Glutamatergic neuron (in vitro differentiated cells): ENCODE data around the gene HECTD4. TPM values are rescaled to one million over a fixed set of nuclear protein-coding genes. Genes with fewer than 3 reads are reported as not detected.

ENCODE experiments used
- DNase-seq: peaks from one replicate; pipeline ENCODE4 v3.0.0; 2022
- H3K27ac Mint-ChIP-seq: one replicate; pipeline ENCODE4 v1.8.0; 2020; ENCODE audit warnings: mild to moderate bottlenecking, mixed read lengths, inconsistent platforms; ENCODE audit not compliant: unreplicated experiment
- H3K27me3 Mint-ChIP-seq: one replicate; pipeline ENCODE4 v1.8.0; 2020; ENCODE audit warnings: mild to moderate bottlenecking, moderate library complexity, mixed read lengths, inconsistent platforms; ENCODE audit not compliant: unreplicated experiment
- H3K36me3 Mint-ChIP-seq: one replicate; pipeline ENCODE4 v1.8.0; 2020; ENCODE audit warnings: mild to moderate bottlenecking, mixed read lengths, inconsistent platforms; ENCODE audit not compliant: unreplicated experiment
- H3K4me1 Mint-ChIP-seq: one replicate; pipeline ENCODE4 v1.8.0; 2020; ENCODE audit warnings: mild to moderate bottlenecking, low read depth, mixed read lengths, inconsistent platforms; ENCODE audit not compliant: unreplicated experiment
- H3K4me3 Mint-ChIP-seq: one replicate; pipeline ENCODE4 v1.8.0; 2020; ENCODE audit warnings: mild to moderate bottlenecking, mixed read lengths, inconsistent platforms; ENCODE audit not compliant: unreplicated experiment
- H3K9me3 Mint-ChIP-seq: one replicate; pipeline ENCODE4 v1.8.0; 2020; ENCODE audit warnings: mild to moderate bottlenecking, moderate library complexity, mixed read lengths, inconsistent platforms; ENCODE audit not compliant: unreplicated experiment
- CTCF ChIP-seq: fragments of 200-600 bp; sonication (generic); IDR thresholded peaks from one replicate; pipeline ENCODE4 v1.5.0; 2021; ENCODE audit not compliant: partially characterized antibody, unreplicated experiment
- total RNA-seq: library from RNA; stranded (reverse); fragmentation: NEBNext Ultra II Directional; extraction: Animal tissue kit (Norgen Biotek cat#: 25700); gene quantifications from one replicate; pipeline ENCODE4 v1.2.1, GENCODE V29; 2021; ENCODE audit not compliant: unreplicated experiment

The HECTD4 gene
- total RNA-seq, 1 donor from 2014 or later, result 261 TPM

- no peak for TF ChIP-seq CTCF
- no peaks in the 10 kb centered on the region for H3K4me1 Mint-ChIP-seq
- H3K4me3 Mint-ChIP-seq, result no peak overlapping the region
- H3K27ac Mint-ChIP-seq, result no peak overlapping the region
- peaks cover 5% of the 10 kb centered on the region for H3K9me3 Mint-ChIP-seq
- H3K27me3 Mint-ChIP-seq, result no peaks in the 10 kb centered on the region
- no peak for DNase-seq
- H3K36me3 Mint-ChIP-seq, result no peaks in the 10 kb centered on the region
Measured at GRCh38 chr12:112214064-112214463, 168.2 kb downstream of the HECTD4 start.

GRCh38 chr12:112208301-112208910 is 173.8 kb downstream of the HECTD4 start:
- no peaks in the 10 kb centered on the region for H3K27me3 Mint-ChIP-seq
- no peak for DNase-seq
- H3K27ac Mint-ChIP-seq, result no peak overlapping the region
- H3K36me3 Mint-ChIP-seq, result no peaks in the 10 kb centered on the region
- H3K4me3 Mint-ChIP-seq, result no peak overlapping the region
- peaks cover 7% of the 10 kb centered on the region for H3K9me3 Mint-ChIP-seq
- TF ChIP-seq CTCF, result no peak
- H3K4me1 Mint-ChIP-seq, result no peaks in the 10 kb centered on the region

DNA sequence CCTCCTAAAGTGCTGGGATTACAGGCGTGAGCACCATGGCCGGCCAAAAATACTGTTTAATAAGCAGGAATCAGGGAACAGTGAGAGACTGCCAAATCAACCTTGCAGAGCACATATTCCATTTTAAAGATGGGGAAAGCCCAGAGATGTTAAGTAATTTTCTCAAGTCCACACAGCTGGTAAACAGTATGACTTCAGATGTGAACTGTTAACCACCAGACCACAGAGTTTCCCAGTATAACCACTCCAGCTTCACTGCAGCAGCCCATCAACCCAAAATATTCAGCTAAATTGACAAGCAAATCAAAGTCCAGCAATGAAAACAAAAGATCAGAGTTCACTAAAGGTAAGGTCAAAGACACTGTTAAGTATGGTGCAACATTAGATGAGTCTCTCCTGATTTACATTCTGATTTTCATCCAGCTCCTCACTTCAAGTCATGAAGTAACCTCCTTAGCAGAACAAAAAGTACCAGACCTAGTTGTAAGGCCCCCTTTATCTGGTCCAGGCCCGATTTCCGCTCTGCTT is 174.8 kb downstream of the HECTD4 start:
- Mint-ChIP-seq H3K4me3 (no peak overlapping the region), H3K27ac (no peak overlapping the region)

DNA sequence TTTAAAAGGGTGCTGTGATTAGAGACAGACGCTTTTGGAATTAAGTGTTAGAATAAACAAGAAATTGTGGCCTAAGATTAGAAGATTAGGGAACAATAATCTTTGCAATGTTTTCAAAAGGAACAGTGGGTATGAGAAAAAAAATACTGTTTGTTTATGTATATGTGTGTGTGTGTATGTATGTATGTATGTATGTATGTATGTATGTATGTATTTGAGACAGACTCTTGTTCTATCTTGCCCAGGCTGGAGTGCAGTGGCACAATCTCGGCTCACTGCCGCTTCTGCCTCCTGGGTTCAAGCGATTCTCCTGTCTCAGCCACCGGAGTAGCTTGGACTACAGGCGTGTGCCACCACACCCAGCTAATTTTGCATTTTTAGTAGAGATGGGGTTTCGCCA is 175.3 kb downstream of the HECTD4 start:
- DNase-seq, result no peak
- Mint-ChIP-seq H3K9me3 (peaks cover 7% of the 10 kb centered on the region), H3K27ac (no peak overlapping the region), H3K36me3 (no peaks in the 10 kb centered on the region), H3K4me1 (no peaks in the 10 kb centered on the region), H3K4me3 (no peak overlapping the region), H3K27me3 (no peaks in the 10 kb centered on the region)
- TF ChIP-seq CTCF, result no peak

More for the DNA sequence above, 174.8 kb downstream of the HECTD4 start:
- Mint-ChIP-seq H3K9me3 (peaks cover 7% of the 10 kb centered on the region), H3K4me1 (no peaks in the 10 kb centered on the region), H3K36me3 (no peaks in the 10 kb centered on the region), H3K27me3 (no peaks in the 10 kb centered on the region)
- DNase-seq, result no peak
- no peak for TF ChIP-seq CTCF

- H3K4me1 Mint-ChIP-seq, result no peaks in the 10 kb centered on the region
- DNase-seq, result no peak
- peaks cover 1% of the 10 kb centered on the region for H3K27me3 Mint-ChIP-seq
- no peak overlapping the region for H3K4me3 Mint-ChIP-seq
- no peak overlapping the region for H3K27ac Mint-ChIP-seq
- H3K36me3 Mint-ChIP-seq, result peaks cover 8% of the 10 kb centered on the region
- TF ChIP-seq CTCF, result no peak
- peaks cover 3% of the 10 kb centered on the region for H3K9me3 Mint-ChIP-seq
Measured at GRCh38 chr12:112199136-112199535, 183.1 kb downstream of the HECTD4 start.
